Measurements from ENCODE around the gene FERMT1.
"Not testable (repeated sequence)": the region's sequence is repeated elsewhere in the genome, so short reads cannot be mapped to it uniquely, and the experiment has no call there.

Gene FERMT1

GRCh38 chr20:6038256-6038655 lies 84.6 kb downstream of the FERMT1 start:
- no peak for DNase-seq

GRCh38 chr20:6037082-6037481 lies 85.7 kb downstream of the FERMT1 start:
- no peak for DNase-seq

GRCh38 chr20:6036213-6036612 lies 86.6 kb downstream of the FERMT1 start:
- DNase-seq = no peak

GRCh38 chr20:6034134-6034969 lies 88.5 kb downstream of the FERMT1 start:
- peak; percentile 32 to 44 for DNase-seq

GRCh38 chr20:6032907-6033306 lies 89.9 kb downstream of the FERMT1 start:
- DNase-seq = not testable (repeated sequence)

- no peak for DNase-seq
Measured at GRCh38 chr20:6030453-6031080, 92.3 kb downstream of the FERMT1 start.

GRCh38 chr20:6029538-6029937 lies 93.3 kb downstream of the FERMT1 start:
- DNase-seq = no peak

GRCh38 chr20:6028818-6029217 lies 94.0 kb downstream of the FERMT1 start:
- DNase-seq = no peak

- DNase-seq = no peak
Measured at GRCh38 chr20:6026051-6026450, 96.8 kb downstream of the FERMT1 start.
